GM21717 (cell line): ENCODE data around the gene ICE1.
A peak's percentile ranks its signal among the peaks of the same experiment; 100 is the strongest.
"Not testable (repeated sequence)": the region's sequence is repeated elsewhere in the genome, so short reads cannot be mapped to it uniquely, and the experiment has no call there.

ENCODE experiments used
- ATAC-seq: cut with Tn5 transposase; IDR thresholded peaks from one replicate; pipeline ENCODE4 v1.9.1; 2021; ENCODE audit warnings: mild to moderate bottlenecking, moderate library complexity; ENCODE audit not compliant: unreplicated experiment

The ICE1 gene

DNA sequence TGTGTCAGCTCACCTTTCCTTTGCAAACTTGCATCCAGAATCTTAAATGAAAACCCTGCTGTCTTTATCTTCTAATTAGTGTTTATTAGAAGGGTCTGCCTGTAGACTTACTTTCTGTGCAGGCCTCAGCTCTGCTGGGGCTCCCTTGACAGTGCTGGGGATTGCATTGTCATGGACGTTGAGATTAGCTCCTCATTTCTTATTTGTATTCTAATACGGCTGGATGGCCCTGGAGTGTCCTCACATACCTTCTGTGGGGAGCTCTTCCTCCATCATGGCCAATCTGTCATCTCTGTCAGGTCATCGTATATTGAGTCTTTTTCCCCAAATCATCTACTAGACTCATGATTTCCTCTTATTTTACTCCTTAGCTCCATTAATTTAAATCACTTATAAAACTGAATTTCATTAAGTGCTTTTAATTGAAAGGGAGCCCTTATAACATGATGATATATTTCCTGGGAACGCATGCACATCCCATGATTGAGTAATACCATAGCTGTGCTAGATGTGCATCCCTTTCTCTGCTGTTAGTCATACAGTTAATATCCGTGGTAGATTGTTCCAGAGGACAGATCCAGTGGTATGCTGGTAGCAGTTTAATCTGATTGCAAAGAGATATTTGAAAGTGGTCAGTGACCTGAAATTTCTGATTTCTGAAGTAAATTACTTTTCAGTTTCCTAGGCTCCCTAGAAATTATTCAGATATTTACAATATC is 61.6 kb downstream of the ICE1 start:
- no peak for ATAC-seq

DNA sequence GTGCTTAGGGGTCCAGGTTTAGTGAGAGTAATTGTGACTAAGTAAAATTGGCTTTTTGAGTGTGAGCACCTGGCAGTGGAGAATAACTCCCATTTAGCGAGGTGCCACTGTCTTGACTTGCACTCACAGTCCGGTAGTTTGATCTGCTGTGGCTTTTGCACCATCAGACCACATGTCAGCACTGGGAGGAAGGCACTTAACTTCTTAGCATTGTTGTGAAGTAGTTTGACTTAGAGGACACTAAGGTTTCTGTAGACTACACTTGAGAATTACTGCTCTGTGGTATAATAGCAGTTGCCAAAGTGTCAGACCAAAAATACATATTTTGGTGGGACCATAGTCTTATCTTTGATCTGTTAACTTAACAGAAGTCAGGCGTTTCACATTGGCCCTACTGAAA is 63.6 kb downstream of the ICE1 start:
- ATAC-seq, result no peak

DNA sequence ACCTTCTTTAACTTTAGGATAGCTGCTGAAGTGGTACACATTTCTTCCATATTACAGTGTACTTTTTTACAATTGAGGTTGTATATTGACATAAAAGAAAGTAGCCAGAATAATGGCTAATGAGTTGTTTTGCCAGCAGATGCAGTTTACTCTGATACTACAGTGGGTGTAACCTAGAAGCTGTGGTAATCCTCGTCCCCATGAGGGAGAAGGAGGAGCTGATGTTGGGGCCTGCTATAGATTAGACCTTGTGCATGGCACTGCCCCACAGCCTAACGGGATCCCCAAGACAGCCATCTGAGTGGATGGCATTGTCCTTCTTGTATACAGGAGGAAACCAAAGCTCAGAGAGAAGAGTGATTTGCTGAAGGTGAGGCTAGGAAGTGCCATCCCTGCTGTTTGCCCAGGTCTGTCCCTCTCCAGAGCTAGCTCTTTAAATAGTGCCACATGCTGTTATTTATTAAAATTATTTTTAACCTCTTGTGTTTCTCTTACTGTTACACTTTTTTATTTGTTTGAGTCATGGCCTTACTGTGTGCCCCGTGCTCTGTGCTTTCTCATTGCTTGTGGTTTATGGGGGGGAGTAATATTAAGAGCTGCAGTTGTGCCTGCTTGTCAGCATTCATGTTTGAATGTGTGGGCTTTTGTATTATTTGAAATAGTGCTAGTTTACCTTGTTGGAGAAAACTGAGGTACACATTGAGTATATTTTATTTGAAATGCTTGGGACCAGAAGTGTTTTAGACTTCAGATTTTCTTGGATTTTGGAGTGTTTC is 65.3 kb downstream of the ICE1 start:
- no peak for ATAC-seq

DNA sequence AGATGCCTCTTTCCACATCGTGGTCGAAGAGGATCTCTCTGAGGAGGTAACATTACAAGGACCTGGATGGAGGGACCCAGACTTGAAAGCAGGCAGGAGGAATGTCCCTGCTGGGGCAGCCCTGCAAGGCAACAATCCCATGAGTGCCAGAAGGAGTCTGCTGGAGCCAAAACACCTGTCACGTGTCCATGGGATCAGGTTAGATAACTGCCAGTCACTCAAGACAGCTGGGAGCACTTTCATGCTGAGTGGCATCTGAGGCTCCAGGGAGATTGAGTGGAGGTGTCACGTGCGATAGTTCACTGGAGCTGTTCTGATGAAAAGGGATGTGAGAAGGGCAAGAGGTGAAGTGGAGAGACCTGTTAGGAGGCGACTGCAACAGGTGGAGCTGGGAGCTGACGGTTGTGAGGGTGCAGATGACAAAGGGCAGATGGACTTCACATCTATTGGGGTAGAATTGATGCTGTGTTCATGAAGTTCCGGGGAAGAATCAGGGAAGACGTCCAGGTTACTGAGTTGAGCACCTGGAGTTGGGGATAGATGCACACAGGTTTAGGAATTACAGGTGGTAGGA is 68.4 kb downstream of the ICE1 start:
- no peak for ATAC-seq

DNA sequence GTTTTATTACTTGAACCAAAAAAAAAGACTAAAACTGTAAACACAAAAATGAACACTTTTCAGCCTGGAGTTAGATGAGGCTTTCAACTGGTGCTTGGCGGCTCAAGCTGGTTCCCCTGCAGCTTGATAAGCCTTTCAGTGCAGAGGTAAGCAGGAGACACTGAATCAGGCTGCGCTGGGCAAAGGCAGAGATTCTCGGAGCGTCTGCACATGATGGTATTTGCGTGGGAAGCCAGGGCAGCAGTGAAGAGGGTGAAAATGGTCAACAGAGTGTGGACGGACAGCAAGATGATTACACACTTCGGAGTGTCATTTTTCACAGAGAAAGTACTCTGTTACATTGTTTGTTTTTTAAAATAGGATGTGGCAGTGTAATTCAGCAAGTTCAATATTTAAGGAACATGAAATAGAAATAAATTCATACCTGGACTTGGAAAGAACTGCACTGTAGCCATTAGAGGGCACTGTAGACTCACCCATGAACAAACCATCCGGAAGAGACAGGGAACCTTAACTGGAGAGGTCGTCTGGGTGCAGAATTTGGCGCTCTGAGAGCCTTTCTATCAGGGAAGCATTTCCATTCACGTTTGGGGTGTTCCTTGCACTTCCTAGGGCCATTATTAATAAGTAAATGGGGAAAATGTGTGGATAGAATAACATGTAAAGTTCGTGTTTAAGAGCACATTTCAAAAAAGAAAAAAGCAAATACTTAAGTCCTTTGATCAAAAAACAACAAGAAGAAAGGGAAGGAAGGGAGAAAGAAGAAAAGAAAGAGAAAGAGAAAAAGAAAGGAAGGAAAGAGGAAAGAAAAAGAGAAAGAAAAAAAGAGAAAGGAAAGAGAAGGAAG is 69.8 kb downstream of the ICE1 start:
- peak; percentile 61 for ATAC-seq

DNA sequence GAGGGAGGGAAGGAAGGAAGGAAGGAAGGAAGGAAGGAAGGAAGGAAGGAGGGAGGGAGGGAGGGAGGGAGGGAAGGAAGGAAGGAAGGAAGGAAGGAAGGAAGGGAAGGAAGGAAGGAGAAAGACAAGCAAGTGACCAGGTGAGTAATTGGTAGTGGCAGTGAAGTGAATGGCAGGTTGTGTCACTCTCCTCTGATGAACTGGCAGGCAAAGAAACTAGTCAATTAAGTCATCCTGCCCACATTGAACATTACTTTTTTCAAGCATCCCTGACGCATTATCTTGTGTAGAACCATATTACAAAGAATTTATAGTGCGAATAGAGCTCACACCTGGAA is 70.4 kb downstream of the ICE1 start:
- ATAC-seq, result not testable (repeated sequence)

DNA sequence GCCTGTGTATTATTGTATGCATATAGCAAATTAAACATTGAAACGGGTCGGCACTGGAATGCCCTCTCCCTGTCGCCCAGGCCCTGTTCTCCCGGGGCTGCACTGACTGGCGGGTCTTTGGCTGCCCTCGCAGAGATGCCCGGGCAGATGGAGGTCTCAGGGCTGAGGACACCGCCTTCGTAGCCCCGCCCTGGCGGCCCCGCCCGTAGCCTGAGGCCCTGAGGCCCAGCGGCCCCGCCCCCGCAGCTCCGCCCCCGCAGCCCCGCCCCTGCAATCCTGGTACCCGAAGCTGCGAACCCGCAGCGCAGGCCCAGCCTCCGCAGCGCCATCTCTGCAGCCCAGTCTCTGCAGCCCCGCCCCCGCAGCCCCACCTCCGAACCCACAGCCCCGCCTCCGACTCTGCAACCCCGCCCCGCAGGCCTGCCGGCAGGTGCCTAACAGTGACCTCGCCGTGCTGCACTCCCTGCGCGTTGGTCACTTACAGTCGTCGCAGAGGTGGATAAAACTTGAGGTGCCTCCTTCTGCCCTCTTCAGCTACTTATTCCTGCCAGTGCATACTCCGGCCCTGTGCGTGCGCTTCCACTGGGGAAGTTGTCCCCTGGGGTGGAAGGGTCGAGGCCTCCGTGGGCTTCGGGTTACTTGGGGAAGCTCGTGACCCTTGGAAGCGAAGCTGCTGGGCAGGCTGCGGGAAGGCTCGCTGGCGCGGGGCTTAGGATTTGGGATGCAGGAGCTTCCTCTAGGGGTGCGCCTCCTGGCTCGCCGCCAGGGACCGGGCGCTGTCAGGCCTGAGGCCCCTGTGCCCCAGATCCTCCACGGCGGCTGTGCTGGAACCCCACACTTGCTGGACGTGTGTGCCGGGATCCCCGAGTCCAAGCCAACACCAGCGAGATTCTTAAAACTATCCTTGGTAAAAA is 72.3 kb downstream of the ICE1 start:
- peak; percentile 55 for ATAC-seq

DNA sequence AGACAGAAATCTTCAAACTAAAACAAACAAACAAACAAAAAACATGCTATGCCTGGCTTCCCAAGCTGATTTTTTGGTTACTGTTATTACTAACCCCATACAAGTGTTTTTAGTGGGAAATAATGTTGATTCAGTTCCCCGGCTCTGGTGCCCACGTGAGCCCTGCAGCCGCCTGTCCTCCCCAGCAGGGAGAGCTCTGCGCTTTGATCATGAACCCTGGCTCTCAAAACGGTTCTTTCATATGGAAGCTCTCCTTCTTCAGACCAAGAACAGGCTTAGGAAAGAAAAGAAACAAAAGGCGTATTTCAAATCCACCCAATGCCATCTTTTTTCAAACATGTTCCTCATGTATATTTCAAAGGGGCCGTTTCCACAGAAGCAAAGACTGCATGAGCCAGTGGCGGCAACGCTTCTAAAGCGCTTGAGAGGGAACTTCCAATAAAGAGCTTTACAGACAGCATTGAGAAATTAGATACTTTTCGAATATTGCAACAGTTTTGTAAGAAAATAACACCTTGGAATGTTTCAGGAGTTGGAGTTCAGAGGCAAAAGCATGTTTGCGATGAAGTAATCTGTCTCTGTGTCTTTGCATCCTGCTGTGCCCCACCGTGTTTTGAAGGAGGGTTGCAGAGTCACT is 74.8 kb downstream of the ICE1 start:
- ATAC-seq, result no peak

DNA sequence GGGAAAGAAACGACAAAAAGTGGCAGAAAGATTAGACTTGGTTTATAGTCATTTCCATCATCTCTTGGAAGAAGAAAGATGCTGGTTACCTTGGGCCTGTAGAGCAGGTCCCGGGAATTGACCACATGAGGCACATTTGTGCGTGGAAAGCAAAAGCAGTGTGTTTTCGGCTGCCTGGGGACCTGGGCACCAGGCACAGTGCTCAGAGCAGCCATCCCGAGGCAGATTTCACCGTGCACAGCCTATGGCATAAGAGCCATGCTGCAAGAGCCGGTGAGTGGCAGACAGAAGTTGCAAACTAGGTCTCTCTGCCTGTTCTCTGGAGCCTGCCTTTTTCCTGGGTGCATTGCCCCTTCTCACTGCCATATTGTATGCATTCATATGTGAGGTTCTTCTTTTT is 77.0 kb downstream of the ICE1 start:
- ATAC-seq, result no peak

DNA sequence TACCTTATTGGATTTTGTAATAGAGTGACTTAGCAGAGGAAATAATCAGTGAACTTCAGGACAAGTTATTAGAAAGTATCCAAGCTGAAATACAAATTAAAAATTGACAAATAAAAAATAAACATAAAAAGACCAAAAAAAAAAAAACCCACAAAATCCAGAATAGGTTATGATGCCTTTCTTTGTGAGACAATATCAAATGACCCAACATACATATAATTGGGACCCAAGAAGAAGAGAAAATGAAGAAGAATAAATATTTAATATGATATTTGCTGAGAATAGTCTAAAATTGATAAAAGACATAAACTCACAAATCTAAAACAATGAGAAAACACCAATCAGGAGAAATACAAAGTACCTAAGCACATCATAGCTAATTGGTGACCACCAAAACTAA is 81.8 kb downstream of the ICE1 start:
- ATAC-seq, result no peak

DNA sequence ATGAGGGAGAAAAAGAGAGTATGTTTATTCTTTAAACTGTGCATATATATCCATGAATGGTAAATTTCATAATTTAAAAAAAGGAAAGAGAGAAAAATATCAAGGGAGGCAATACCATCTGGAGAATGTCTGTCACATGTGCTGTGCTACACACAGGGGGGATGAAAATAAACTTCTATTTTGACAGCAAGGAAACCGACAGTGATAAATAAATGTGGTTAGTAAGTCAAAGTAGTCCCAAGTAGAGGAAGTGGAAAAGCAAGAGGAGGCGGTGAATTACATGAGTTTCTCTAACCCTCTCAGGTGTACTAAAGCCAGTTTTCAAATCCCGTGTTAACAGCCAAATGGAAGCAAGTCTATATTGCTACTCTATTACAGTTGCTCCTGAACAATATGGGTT is 83.3 kb downstream of the ICE1 start:
- peak; percentile 59 for ATAC-seq

DNA sequence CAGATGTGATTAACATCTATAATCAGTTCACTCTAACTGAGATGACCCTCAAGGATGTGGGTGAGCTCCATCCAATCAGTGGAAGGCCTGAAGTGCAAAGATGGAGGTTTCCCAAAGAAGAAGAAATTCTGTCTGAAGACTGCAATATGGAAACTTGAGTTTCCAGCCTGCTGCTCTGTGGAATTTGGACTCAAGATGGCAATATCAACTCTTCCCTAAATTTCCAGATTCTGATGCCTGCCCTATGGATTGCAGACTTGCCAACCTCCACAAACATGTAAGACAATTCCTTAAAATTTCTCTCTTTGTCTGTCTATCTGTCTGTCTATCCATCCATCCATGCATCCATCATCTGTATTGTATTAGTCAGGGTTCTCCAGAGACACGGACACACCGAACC is 85.9 kb downstream of the ICE1 start:
- ATAC-seq, result no peak

DNA sequence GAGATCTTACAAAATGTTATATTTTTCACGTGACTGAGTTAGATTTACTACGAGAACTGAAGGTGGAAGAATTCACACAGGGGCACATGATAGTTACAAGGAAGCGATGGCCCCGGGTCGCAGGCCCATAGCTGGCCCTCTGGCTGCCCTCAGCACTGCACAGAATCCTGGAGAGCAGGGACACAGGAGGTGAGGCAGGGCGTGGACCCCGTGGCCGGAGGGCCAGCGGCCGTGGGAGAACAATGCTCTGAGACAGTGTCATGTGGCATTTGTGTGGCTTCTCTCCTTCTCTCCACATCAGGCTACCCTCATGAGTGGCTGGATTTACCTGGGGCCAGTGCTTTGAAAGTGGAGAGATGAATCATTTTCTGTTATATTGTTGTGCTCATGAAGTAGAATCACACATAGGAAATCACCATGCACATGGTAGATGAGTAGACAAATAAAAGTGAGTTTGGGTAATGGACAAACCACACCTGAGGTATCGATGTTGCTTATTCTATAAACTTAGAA is 89.5 kb downstream of the ICE1 start:
- ATAC-seq, result no peak

DNA sequence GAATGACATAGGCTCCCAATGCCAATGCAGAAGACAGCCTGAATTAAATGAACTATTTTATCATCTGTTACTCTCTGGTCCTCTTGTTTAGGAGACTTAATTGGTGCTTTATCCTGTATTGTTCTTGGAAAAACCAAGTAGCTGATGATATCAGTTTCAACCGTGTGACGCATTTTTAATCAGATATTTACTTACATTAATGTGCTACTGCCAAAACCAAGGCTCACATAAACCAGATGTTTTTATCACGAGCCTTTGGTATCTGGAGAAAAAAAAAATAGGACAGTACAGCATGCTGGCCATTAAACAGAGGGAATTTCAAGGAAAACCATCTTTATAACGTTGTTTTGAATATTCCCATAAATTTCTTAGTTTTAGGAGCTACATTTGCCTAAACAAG is 90.1 kb downstream of the ICE1 start:
- no peak for ATAC-seq

DNA sequence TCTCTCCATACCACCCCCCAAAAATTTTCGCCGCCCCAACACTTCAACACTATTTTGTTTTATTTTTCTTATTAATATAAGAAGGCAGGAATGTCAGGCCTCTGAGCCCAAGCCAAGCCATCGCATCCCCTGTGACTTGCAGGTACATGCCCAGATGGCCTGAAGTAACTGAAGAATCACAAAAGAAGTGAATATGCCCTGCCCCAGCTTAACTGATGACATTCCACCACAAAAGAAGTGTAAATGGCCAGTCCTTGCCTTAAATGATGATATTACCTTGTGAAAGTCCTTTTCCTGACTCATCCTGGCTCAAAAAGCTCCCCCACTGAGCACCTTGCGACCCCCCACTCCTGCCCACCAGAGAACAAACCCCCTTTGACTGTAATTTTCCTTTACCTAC is 98.1 kb downstream of the ICE1 start:
- ATAC-seq, result not testable (repeated sequence)

DNA sequence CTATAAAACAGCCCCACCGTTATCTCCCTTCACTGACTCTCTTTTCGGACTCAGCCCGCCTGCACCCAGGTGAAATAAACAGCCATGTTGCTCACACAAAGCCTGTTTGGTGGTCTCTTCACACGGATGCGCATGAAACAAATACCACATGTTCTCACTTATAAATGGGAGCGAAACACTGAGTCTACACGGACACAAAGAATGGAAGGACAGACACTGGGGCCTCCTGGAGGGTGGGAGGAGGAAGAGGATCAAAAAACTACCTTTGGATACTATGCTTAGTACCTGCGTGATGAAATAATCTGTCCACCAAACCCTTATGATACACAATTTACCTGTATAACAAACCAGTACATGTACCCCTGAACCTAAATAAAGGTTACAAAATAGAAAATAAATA is 98.6 kb downstream of the ICE1 start:
- ATAC-seq, result no peak

DNA sequence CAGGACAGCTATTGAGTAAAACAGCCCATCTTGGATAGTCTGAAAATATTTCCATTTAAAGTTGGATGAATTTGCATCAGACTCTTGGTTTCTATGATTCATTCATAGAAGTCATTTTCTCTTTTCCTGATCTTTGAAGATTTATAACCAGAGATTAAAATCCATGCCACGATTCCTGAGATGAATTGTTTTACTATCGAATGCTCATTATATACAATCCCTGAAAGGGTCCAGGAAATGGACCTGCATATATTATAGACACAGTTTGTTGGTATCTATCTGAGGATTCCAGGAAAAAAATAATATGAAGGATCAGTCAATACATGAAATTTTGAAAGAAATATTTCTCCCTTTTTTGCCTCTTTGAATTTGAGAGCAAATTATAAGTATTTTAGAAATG is 99.0 kb downstream of the ICE1 start:
- no peak for ATAC-seq

DNA sequence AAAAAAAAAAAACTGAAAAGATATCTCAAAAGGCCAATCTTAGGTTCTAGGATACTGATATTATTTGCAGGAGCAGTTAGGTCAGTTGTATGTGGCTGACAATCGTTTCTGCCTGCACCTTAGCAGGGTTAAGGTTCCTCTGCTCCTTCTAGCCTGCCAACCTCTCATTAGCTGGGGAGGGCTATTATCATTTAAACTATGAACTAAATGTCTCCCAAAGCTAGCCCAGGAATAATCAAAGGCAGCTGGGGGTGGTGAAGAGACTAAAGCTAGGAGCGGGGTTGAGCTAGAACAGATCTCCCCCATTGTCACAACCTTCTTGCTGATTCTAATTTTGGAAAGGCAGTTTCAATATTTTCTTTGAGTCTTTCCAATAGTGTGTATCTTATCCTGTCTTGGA is 99.9 kb downstream of the ICE1 start:
- ATAC-seq, result no peak

DNA sequence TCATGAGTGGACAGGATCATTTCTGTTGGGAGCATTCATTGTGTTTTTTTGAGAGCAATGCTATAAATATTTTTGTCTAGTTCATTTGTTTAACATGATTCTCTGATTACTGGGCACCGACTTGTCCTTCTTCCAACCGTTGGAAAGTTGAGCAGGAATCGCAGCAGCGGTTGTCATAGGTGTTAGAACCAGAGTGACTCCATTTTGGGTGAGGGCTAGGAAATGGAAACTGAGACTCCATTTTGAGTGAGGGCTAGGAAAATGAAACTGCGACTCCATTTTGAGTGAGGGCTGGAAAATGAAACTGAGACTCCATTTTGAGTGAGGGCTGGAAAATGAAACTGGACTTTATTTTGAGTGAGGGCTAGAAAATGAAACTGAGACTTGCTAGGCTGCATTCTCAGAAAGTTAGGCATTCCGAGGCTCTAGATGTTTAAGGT is 100.6 kb downstream of the ICE1 start:
- peak; percentile 93 for ATAC-seq

DNA sequence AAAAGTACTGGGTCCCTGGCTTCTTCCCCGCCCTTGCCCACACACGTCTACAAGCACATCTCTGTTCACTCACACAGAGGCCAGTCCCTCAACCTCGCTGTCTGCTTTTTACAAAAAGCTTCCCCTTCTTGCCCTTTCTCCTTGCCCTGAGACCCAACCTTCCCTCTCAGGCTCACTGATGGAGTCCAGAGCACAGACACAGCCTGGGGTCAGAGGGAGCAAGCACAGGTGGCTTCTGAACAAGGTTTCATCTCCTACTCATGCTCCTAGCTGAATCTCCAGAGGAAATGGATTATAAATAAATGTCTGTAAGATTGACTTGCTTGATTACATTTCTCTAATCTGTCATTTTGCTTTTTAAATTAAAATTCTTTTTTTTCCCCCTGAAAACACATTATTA is 101.8 kb downstream of the ICE1 start:
- ATAC-seq, result no peak
